ENCODE measurements around the gene SRRM2. TPM values are rescaled to one million over a fixed set of nuclear protein-coding genes. Genes with fewer than 3 reads are reported as not detected.

Gene SRRM2
- total and polyA plus RNA-seq, 9 of the 15 experiments (the other 6 are each of a cell fraction or from before 2014, with no cell fraction given): 26.7 to 563 (median 81.1) TPM

DNA sequence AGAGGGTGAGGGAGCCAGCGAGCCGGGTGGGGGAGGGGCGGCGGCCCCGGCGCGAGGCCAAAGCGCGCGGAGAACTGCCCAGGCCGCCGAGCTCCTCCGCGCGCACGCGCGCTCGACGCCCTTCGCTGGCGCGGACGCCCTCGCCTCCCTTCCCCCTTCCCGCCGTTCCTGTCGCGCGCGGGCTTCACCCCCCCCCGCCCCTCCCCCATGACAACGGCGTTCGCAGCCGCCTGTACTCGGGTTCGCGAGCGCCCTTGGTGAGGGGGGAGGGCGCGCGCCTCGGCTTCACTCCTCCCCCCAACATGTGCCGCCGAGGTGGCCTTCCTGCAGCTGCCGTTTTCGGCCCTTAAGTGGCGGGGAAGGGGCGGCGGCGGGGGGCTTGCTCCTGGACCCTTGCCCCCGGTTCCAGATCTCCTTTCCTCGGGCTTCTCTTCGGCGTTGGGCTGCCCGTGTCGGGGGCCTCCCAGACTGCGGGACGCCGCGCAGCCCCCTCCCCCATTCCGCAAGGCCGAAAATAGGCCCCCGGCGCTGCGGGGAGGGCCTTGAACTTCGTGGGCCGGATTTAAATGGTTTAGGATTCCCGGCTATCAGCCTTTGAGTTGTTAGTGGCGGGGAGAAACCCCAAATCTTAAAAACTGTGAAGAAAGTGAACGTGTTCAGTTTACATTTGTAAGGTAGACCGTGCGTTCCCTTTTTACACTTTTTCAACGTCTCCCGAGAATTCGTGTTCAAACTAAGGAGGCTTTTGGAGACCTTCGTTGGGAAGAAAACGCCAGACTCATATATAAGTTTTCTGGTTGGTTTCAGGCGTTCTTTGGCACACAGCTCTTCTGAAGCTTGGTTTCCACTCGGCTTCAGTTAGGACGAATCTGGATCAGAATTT lies 653 bp downstream of the SRRM2 start (continued):
- TF ChIP-seq, protein P1, sequence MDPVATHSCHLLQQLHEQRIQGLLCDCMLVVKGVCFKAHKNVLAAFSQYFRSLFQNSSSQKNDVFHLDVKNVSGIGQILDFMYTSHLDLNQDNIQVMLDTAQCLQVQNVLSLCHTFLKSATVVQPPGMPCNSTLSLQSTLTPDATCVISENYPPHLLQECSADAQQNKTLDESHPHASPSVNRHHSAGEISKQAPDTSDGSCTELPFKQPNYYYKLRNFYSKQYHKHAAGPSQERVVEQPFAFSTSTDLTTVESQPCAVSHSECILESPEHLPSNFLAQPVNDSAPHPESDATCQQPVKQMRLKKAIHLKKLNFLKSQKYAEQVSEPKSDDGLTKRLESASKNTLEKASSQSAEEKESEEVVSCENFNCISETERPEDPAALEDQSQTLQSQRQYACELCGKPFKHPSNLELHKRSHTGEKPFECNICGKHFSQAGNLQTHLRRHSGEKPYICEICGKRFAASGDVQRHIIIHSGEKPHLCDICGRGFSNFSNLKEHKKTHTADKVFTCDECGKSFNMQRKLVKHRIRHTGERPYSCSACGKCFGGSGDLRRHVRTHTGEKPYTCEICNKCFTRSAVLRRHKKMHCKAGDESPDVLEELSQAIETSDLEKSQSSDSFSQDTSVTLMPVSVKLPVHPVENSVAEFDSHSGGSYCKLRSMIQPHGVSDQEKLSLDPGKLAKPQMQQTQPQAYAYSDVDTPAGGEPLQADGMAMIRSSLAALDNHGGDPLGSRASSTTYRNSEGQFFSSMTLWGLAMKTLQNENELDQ (CRISPR knock-in tag; IDR thresholded peaks at IDR 0.05; ENCODE audit: borderline replicate concordance): no peak
- TF ChIP-seq GABPB1 (CRISPR knock-in tag; IDR thresholded peaks at IDR 0.05) (peak; percentile 66; the same call in 1 of the 2 replicates), HMG20B (CRISPR knock-in tag; IDR thresholded peaks at IDR 0.05) (no peak), BCOR (IDR thresholded peaks at IDR 0.05) (peak; percentile 51; the same call in 1 of the 2 replicates), ZEB2 (IDR thresholded peaks at IDR 0.05) (no peak), KDM2B (CRISPR knock-in tag; IDR thresholded peaks at IDR 0.05) (no peak)
- TF ChIP-seq, protein P2, sequence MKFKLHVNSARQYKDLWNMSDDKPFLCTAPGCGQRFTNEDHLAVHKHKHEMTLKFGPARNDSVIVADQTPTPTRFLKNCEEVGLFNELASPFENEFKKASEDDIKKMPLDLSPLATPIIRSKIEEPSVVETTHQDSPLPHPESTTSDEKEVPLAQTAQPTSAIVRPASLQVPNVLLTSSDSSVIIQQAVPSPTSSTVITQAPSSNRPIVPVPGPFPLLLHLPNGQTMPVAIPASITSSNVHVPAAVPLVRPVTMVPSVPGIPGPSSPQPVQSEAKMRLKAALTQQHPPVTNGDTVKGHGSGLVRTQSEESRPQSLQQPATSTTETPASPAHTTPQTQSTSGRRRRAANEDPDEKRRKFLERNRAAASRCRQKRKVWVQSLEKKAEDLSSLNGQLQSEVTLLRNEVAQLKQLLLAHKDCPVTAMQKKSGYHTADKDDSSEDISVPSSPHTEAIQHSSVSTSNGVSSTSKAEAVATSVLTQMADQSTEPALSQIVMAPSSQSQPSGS (CRISPR knock-in tag; IDR thresholded peaks at IDR 0.05): no peak
- TF ChIP-seq, protein P3, sequence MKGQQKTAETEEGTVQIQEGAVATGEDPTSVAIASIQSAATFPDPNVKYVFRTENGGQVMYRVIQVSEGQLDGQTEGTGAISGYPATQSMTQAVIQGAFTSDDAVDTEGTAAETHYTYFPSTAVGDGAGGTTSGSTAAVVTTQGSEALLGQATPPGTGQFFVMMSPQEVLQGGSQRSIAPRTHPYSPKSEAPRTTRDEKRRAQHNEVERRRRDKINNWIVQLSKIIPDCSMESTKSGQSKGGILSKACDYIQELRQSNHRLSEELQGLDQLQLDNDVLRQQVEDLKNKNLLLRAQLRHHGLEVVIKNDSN (CRISPR knock-in tag; IDR thresholded peaks at IDR 0.05): no peak
- TF ChIP-seq, protein P4, sequence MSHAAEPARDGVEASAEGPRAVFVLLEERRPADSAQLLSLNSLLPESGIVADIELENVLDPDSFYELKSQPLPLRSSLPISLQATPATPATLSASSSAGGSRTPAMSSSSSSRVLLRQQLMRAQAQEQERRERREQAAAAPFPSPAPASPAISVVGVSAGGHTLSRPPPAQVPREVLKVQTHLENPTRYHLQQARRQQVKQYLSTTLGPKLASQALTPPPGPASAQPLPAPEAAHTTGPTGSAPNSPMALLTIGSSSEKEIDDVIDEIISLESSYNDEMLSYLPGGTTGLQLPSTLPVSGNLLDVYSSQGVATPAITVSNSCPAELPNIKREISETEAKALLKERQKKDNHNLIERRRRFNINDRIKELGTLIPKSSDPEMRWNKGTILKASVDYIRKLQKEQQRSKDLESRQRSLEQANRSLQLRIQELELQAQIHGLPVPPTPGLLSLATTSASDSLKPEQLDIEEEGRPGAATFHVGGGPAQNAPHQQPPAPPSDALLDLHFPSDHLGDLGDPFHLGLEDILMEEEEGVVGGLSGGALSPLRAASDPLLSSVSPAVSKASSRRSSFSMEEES (CRISPR knock-in tag; IDR thresholded peaks at IDR 0.05): no peak
- TF ChIP-seq, protein P5, sequence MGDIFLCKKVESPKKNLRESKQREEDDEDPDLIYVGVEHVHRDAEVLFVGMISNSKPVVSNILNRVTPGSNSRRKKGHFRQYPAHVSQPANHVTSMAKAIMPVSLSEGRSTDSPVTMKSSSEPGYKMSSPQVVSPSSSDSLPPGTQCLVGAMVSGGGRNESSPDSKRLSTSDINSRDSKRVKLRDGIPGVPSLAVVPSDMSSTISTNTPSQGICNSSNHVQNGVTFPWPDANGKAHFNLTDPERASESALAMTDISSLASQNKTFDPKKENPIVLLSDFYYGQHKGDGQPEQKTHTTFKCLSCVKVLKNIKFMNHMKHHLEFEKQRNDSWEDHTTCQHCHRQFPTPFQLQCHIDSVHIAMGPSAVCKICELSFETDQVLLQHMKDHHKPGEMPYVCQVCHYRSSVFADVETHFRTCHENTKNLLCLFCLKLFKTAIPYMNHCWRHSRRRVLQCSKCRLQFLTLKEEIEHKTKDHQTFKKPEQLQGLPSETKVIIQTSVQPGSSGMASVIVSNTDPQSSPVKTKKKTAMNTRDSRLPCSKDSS (IDR thresholded peaks at IDR 0.05; ENCODE audit: low read depth, partially characterized antibody): no peak
- TF ChIP-seq, protein P6, sequence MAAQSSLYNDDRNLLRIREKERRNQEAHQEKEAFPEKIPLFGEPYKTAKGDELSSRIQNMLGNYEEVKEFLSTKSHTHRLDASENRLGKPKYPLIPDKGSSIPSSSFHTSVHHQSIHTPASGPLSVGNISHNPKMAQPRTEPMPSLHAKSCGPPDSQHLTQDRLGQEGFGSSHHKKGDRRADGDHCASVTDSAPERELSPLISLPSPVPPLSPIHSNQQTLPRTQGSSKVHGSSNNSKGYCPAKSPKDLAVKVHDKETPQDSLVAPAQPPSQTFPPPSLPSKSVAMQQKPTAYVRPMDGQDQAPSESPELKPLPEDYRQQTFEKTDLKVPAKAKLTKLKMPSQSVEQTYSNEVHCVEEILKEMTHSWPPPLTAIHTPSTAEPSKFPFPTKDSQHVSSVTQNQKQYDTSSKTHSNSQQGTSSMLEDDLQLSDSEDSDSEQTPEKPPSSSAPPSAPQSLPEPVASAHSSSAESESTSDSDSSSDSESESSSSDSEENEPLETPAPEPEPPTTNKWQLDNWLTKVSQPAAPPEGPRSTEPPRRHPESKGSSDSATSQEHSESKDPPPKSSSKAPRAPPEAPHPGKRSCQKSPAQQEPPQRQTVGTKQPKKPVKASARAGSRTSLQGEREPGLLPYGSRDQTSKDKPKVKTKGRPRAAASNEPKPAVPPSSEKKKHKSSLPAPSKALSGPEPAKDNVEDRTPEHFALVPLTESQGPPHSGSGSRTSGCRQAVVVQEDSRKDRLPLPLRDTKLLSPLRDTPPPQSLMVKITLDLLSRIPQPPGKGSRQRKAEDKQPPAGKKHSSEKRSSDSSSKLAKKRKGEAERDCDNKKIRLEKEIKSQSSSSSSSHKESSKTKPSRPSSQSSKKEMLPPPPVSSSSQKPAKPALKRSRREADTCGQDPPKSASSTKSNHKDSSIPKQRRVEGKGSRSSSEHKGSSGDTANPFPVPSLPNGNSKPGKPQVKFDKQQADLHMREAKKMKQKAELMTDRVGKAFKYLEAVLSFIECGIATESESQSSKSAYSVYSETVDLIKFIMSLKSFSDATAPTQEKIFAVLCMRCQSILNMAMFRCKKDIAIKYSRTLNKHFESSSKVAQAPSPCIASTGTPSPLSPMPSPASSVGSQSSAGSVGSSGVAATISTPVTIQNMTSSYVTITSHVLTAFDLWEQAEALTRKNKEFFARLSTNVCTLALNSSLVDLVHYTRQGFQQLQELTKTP (IDR thresholded peaks at IDR 0.05; ENCODE audit: low read depth in 1 of 2, partially characterized antibody in 2 of 2): peak in 1 of 2 experiments; percentile 63
